Left lobe of liver (tissue), 2 donors: ENCODE results near the gene CELA2A. TPM values are rescaled to one million over a fixed set of nuclear protein-coding genes. Genes with fewer than 3 reads are reported as not detected.
"Not testable (repeated sequence)": the region's sequence is repeated elsewhere in the genome, so short reads cannot be mapped to it uniquely, and the experiment has no call there.

Source experiments
- ATAC-seq: fragments of 200-7000 bp; cut with Tn5 transposase; one replicate; pipeline ENCODE4 v1.9.1; 2020; ENCODE audit warnings: mild to moderate bottlenecking, moderate library complexity
- DNase-seq: peaks from one replicate; pipeline ENCODE4 v3.0.0-alpha.2; 2020; ENCODE audit warnings: low spot score
- total RNA-seq: library from RNA; stranded (reverse); gene quantifications from one replicate; pipeline ENCODE4 v1.2.1, GENCODE V29; 2021
- donor health status: DM: no; HTN: no; CAD: no; lungs with moderate emphysema.
- donor health status: DM: no; HTN: yes; CAD: no.

The CELA2A gene
- total RNA-seq, 1 donor from 2014 or later: 0.91 TPM

- DNase-seq: no peak
- ATAC-seq: no peak
Measured at GRCh38 chr1:15442759-15443158, 13.8 kb upstream of the CELA2A start.

- DNase-seq (no peak), ATAC-seq (no peak)
Measured at GRCh38 chr1:15443281-15443680, 13.3 kb upstream of the CELA2A start.

GRCh38 chr1:15444468-15445389 is 11.8 kb upstream of the CELA2A start:
- no peak for ATAC-seq
- no peak for DNase-seq

GRCh38 chr1:15445390-15446122 is 11.0 kb upstream of the CELA2A start:
- DNase-seq: no peak
- ATAC-seq: no peak

- DNase-seq: no peak
- no peak for ATAC-seq
Measured at GRCh38 chr1:15446212-15446611, 10.3 kb upstream of the CELA2A start.

- no peak for ATAC-seq
- no peak for DNase-seq
Measured at GRCh38 chr1:15448877-15449462, 7.6 kb upstream of the CELA2A start.

GRCh38 chr1:15449567-15449966 is 7.0 kb upstream of the CELA2A start:
- no peak for DNase-seq
- ATAC-seq: no peak

GRCh38 chr1:15451014-15451722 is 5.4 kb upstream of the CELA2A start:
- DNase-seq (no peak), ATAC-seq (no peak)

GRCh38 chr1:15452216-15452615 is 4.3 kb upstream of the CELA2A start:
- ATAC-seq (no peak), DNase-seq (no peak)

- ATAC-seq: no peak
- no peak for DNase-seq
Measured at GRCh38 chr1:15452866-15453571, 3.5 kb upstream of the CELA2A start.

GRCh38 chr1:15453734-15454133 is 2.8 kb upstream of the CELA2A start:
- no peak for DNase-seq
- no peak for ATAC-seq

- DNase-seq: no peak
- ATAC-seq: no peak
Measured at GRCh38 chr1:15454256-15454655, 2.3 kb upstream of the CELA2A start.

- DNase-seq (no peak), ATAC-seq (no peak)
Measured at GRCh38 chr1:15455522-15455921, 1.0 kb upstream of the CELA2A start.

- DNase-seq (no peak), ATAC-seq (no peak)
Measured at GRCh38 chr1:15457585-15457984, 1.1 kb downstream of the CELA2A start.

- not testable (repeated sequence) for ATAC-seq, DNase-seq
Measured at GRCh38 chr1:15458388-15458787, 1.9 kb downstream of the CELA2A start.

- DNase-seq (no peak), ATAC-seq (no peak)
Measured at GRCh38 chr1:15459771-15460707, 3.5 kb downstream of the CELA2A start.

GRCh38 chr1:15460708-15461095 is 4.2 kb downstream of the CELA2A start:
- ATAC-seq: no peak

GRCh38 chr1:15463064-15463800 is 6.7 kb downstream of the CELA2A start:
- not testable (repeated sequence) for ATAC-seq, DNase-seq

More at GRCh38 chr1:15460708-15461095, 4.2 kb downstream of the CELA2A start:
- DNase-seq: no peak
